OCI-LY7 (cell line): Measurements from ENCODE around the gene ITGAV.

Source experiments
- CTCF ChIP-seq: fragments of 200-600 bp; sonication (generic); conservative IDR thresholded peaks from 2 replicates; pipeline ENCODE4 v1.5.1; 2014; ENCODE audit warnings: mild to moderate bottlenecking, antibody characterized with exemption, low read length, moderate library complexity, mixed read lengths
- EZH2phosphoT487 ChIP-seq: fragments of 200-600 bp; sonication (generic); IDR thresholded peaks from 2 replicates; pipeline ENCODE4 v1.6.1; 2018; ENCODE audit warnings: low read depth, borderline replicate concordance, mild to moderate bottlenecking, mixed run types, antibody characterized with exemption, low read length, moderate library complexity, mixed read lengths

GRCh38 chr2:186610785-186611184 is 20.9 kb downstream of the ITGAV start:
- no peak for TF ChIP-seq CTCF
- no peak for TF ChIP-seq EZH2phosphoT487
